Measurements from ENCODE around the gene PTGR1.

GRCh38 chr9:111561165-111561719, 38.2 kb downstream of the PTGR1 start:
- TF ChIP-seq POLR2A (IDR thresholded peaks at IDR 0.05) (no peak), CTCF (IDR thresholded peaks at IDR 0.05) (no peak)
